GM12873 (cell line): ENCODE data around the gene KLHL30.

Experiments used
- TF ChIP-seq, protein P1 (sequence below): IDR thresholded peaks from 2 replicates; pipeline ENCODE4 v1.5.1; 2012; ENCODE audit warnings: low read depth, mild to moderate bottlenecking, moderate library complexity, low read length, control low read depth; ENCODE audit not compliant: insufficient read depth; ENCODE audit errors: missing control alignments

Gene KLHL30

DNA sequence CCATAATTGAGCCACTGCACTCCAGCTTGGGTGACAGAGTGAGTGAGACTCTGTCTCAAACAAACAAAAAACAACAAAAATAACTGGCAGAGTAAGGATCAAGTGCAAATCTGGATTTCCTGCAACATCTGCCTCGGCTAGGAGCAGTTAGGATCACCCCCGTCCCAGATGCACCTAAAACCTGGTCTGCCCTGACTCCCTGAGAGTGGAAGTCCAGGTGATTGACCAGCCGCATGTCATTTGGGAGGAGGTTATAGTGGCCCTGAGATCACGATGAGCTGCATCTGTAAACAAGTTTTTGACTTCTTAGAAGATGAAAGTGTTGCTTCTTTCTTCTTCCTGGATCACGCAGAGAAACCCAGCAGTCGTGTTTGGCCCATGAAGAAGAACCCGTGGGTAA lies 43.3 kb upstream of the KLHL30 start:
- TF ChIP-seq, protein P1, sequence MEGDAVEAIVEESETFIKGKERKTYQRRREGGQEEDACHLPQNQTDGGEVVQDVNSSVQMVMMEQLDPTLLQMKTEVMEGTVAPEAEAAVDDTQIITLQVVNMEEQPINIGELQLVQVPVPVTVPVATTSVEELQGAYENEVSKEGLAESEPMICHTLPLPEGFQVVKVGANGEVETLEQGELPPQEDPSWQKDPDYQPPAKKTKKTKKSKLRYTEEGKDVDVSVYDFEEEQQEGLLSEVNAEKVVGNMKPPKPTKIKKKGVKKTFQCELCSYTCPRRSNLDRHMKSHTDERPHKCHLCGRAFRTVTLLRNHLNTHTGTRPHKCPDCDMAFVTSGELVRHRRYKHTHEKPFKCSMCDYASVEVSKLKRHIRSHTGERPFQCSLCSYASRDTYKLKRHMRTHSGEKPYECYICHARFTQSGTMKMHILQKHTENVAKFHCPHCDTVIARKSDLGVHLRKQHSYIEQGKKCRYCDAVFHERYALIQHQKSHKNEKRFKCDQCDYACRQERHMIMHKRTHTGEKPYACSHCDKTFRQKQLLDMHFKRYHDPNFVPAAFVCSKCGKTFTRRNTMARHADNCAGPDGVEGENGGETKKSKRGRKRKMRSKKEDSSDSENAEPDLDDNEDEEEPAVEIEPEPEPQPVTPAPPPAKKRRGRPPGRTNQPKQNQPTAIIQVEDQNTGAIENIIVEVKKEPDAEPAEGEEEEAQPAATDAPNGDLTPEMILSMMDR, result no peak

DNA sequence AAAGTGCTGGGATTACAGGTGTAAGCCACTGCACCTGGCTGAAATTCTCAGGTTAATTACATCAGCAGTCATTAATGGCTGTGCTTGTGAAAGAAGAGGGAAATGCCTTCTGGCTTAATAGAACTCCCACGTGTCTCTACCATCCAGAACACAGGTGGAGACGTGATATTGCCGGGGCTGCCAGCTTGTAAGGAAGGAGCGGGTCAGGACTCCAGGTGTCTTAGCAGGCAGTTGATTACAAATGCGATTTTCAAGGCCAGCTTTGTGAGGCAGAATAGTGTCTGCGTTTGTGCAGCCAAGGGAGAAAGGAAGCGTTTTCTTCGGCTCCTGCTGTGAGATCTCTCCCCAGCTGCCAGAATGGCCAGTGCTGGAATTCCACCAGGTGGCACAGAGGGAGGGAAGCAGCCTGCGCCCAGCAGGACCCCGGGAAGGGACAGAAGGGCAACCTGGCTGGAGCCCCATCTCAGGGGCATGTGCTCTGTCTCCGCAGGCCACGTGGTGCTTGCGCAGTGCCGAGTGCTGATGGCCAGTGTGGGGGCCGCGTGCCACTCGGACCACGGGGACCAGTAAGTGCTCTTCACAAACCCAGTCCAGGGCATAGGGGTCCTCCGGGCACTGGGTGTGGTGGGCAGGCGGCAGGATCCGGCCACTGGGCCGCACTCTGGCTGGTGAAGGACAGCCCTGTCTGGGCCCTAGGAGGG lies 42.0 kb upstream of the KLHL30 start:
- TF ChIP-seq, protein P1, result no peak

DNA sequence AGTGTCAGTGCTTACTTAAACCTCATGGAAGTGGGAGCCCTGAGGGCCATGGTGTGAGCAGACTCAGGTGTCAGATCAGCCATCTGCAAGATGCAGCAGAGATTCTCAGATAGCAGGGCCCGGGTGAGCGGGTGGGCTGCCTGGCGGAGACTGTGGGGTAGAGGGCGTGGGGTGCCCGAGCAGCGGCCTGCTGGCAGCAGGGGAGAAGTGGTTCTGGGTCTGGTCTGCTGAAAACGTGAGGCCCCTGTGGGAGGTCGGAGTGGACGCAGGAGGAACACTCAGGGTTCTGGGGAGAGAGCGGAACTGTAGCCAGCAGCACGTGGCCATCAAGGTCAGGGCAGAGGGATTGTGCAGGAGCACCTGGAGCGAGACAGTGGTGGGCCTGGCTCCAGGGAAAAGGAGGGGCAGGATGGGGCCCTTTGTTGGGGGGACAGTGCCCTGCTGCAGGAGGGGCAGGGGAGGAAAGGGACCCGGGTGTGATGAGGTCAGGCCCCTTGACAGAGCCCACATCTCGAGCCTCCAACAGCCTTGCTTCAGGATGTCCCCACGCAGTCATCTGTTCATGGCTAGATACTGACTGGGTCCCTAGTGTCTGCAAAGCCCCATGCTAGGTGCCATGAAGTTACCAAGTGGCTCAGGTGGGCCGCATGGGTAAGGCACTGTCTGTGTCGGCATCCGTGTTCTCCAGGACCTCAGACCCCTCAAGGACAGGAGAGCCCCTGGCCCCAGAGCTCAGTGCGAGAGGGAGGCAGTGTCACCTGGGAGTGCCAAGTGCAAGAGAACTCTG lies 41.1 kb upstream of the KLHL30 start:
- TF ChIP-seq, protein P1, result no peak

DNA sequence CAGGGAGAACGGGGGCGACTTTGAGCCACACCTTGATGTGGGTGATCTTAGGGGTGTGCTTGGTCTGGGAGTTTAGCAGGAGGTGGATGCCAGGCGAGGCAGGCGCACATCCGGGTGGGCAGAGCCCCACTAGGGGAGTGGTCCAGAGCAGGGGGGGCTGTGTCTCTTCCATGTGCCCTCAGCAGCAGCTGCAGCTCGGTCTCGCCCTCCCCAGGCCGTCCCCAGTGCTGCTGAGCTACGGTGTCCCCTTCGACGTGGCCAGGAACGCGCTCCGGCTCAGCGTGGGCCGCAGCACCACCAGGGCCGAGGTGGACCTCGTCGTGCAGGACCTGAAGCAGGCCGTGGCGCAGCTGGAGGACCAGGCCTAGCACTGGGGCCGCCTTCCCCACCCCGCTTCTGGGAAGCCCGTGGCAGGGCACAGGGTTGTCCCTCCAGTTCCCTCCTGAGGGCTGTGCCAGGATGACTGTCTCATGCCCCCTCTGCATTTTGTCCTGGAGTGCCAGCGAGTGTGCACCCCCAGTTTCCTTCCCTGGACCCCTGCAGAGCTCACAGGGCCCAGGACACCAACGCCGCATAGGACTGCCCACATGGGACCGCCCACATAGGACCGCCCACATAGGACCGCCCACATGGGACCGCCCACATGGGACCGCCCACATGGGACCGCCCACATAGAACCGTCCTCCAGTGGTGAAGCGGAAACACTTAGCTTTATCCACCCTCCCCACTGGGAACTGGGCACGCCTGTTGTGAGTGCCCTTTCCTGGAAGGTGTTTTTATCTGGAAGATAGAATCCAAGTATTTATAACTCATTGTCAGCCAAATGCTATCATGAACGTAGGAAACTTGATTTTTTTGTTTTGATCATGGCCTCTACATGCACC lies 40.2 kb upstream of the KLHL30 start:
- TF ChIP-seq, protein P1, result no peak

DNA sequence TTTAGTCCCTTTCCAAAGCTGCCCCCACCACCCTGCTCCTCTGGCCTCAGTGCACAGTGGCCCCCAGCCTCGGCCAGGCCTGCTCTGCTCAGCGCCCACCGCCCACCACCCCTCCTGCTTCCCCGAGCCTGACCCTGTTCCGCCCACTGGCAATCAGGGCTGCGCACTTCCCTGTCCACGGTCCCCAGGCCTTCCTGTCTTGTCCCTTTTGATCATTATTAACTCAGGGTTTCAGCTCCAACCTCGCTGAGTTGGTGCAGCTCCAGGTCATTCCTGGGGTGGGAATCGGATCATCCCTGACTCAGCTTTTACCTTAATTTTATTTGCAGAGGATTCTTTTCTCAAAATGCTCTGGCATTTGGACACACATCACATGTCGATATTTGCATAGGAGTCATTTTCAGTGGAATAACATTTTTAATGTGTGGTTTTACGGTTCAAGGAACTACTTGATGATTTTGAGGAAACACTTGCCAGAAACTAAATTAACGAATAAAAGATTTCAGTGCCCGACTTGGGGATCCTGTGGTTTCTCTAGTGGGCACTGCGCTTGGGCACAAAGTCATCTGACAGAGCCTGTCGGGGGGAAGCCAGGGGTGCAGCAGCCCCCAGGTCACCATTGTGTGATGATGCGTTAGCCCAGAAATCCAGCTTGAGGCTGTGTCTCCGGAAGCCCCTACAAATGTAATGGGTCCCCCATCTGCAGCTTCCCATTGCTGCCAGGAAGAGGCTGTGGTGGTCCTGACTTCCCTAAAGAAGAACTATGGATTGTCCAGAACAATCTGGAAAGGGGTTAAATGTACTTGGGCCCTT lies 39.4 kb upstream of the KLHL30 start:
- TF ChIP-seq, protein P1, result no peak

DNA sequence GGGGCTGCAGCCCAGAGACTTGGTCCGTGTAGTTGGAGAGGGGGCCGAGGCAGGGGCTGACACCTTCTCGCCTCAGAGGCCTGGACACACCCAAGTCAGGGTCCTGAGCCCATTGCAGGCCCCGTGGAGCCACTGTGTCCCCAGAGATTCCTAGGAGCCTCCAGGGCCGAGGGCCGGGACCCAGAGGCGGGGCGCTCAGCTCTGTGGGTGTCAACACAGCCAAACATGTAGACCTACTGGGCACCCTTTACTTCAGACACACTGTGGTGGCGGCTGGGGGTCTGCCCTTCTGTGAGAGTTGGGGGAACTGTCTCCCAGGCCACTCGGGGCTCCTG lies 38.8 kb upstream of the KLHL30 start:
- TF ChIP-seq, protein P1, result no peak
